Common myeloid progenitor, CD34-positive (primary cell): Measurements from ENCODE around the gene FOSL1.
A peak's percentile ranks its signal among the peaks of the same experiment; 100 is the strongest.

Source experiments
- CTCF ChIA-PET: fragments of 350-600 bp; sonication (Branson Sonifier 250); formaldehyde crosslinking; loops from one replicate; lab custom pipeline; 2021; ENCODE audit warnings: antibody characterized with exemption; lab: Charles Lee
- POLR2A ChIA-PET: fragments of 350-600 bp; sonication (Branson Sonifier 250); formaldehyde crosslinking; loops from one replicate; lab custom pipeline; 2021; ENCODE audit warnings: antibody characterized with exemption; lab: Charles Lee
- DNase-seq, 3 donors: peaks; one replicate each; pipeline versions ENCODE4 v3.0.0 to v3.0.0-alpha.2; 2013
- H3K27ac ChIP-seq, 2 experiments: 1 replicate in 1 of 2; 2 replicates in 1 of 2; pipeline ENCODE4 v1.7.0; 2013; ENCODE audit warnings: inconsistent platforms in 2 of 2, low read length in 2 of 2, mild to moderate bottlenecking in 2 of 2, low read depth in 1 of 2, moderate library complexity in 1 of 2; ENCODE audit not compliant: severe bottlenecking in 2 of 2, insufficient read depth in 1 of 2, poor library complexity in 1 of 2
- H3K27me3 ChIP-seq, 5 experiments: replicated peaks in 2 of 5; 1 replicate in 3 of 5; 2 replicates in 2 of 5; pipeline versions ENCODE4 v1.6.1 to v1.7.0; 2013; ENCODE audit warnings: low read length in 4 of 5, mild to moderate bottlenecking in 2 of 5, moderate library complexity in 2 of 5, inconsistent platforms in 1 of 5; ENCODE audit not compliant: insufficient read depth in 5 of 5, control insufficient read depth in 4 of 5
- H3K36me3 ChIP-seq, 4 experiments: 1 replicate in 2 of 4; 2 replicates in 2 of 4; pipeline versions ENCODE4 v1.6.1 to v1.7.0; 2013; ENCODE audit warnings: low read length in 3 of 4, control low read depth in 1 of 4, mild to moderate bottlenecking in 1 of 4; ENCODE audit not compliant: control insufficient read depth in 4 of 4, insufficient read depth in 4 of 4
- H3K4me1 ChIP-seq, 4 experiments: 1 replicate in 3 of 4; 2 replicates in 1 of 4; pipeline versions ENCODE4 v1.6.1 to v1.7.1; 2013; ENCODE audit warnings: low read length in 3 of 4, mild to moderate bottlenecking in 3 of 4, control low read depth in 1 of 4, inconsistent platforms in 1 of 4, moderate library complexity in 1 of 4; ENCODE audit not compliant: control insufficient read depth in 4 of 4, insufficient read depth in 4 of 4; ENCODE audit errors: control extremely low read depth in 1 of 4
- H3K4me3 ChIP-seq, 7 experiments: 1 replicate in 4 of 7; 2 replicates in 3 of 7; pipeline versions ENCODE4 v1.5.1 to v1.7.0; 2013; ENCODE audit warnings: mild to moderate bottlenecking in 7 of 7, low read length in 6 of 7, moderate library complexity in 6 of 7, inconsistent platforms in 2 of 7, low read depth in 2 of 7, control low read depth in 1 of 7; ENCODE audit not compliant: insufficient read depth in 4 of 7, control insufficient read depth in 1 of 7; ENCODE audit errors: extremely low read depth in 1 of 7
- H3K9me3 ChIP-seq, 5 experiments: 1 replicate in 4 of 5; 2 replicates in 1 of 5; pipeline versions ENCODE4 v1.6.1 to v1.7.1; 2013; ENCODE audit warnings: low read length in 4 of 5, mild to moderate bottlenecking in 2 of 5, inconsistent platforms in 1 of 5, low read depth in 1 of 5, moderate library complexity in 1 of 5; ENCODE audit not compliant: control insufficient read depth in 4 of 5, insufficient read depth in 2 of 5; ENCODE audit errors: control extremely low read depth in 1 of 5
- WGBS: methylation state at CpG from one replicate; pipeline ENCODE4 v1.1.5; 2013; ENCODE audit not compliant: insufficient coverage; 5-methylcytosine and 5-hydroxymethylcytosine counted together

Gene FOSL1

DNA sequence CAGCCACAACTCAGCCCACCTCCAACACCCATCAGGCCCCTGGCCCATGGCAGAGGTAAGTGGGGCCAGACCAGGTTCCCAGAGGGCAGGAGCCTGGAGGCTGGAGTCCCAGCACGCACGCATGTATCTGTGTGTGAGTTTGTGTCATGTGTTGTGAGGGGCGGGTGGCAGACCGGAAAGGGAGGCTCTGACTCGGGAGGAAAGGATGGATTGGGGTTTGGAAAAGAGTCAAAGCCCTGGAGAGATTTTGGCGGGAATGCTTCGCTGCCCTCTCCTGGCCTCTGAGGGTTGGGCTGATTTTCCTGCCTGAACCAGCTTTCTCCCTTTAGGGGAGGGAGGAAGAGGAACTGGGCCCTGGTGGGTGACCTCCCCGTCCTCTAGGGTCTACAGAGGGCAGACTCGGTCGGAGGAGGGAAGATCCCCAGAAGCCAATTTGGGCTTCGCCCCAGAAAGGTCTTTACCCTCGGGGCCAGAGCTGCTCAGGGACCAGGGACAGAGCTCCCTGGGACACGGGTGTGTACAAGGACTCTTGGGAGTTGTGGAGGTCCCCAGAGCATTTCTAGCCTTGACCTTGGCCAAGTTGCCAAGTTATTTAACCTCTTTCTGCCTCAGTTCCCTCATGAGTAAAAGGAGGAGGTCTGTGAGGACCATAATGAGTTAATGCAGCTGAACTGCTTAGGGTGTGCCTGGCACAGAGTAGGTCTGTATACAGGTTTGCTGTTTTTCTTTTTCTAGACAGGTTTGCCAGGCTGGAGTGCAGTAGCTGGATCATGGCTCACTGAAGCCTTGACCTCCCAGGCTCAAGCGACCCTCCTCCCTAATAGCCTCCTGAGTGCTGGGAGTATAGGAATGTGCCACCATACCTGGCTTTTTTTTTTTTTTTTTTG, 11.7 kb upstream of the FOSL1 start:
- DNase-seq = no peak
- no peak overlapping the region for H3K27ac ChIP-seq
- H3K4me1 ChIP-seq = peaks cover 0 to 34% (median 27%) of the 10 kb centered on the region in 4 experiments

GRCh38 chr11:65907878-65908277, 7.7 kb upstream of the FOSL1 start:
- H3K9me3 ChIP-seq = no peaks in the 10 kb centered on the region
- no peaks in the 10 kb centered on the region for H3K27me3 ChIP-seq
- WGBS = 98% methylated on average over 5 of the region's 6 CpGs
- H3K4me1 ChIP-seq = peaks cover 0 to 22% (median 18%) of the 10 kb centered on the region in 4 experiments
- POLR2A ChIA-PET = no interaction called here
- no peak overlapping the region for H3K27ac ChIP-seq
- H3K4me3 ChIP-seq = no peak overlapping the region
- H3K36me3 ChIP-seq = no peaks in the 10 kb centered on the region
- no peak for DNase-seq
- CTCF ChIA-PET = interaction anchor here (1.2 to 1.6 kb wide), 2 partner anchors 10 to 25 kb away, joined by 3 to 4 read pairs; no protein-coding TSS in a partner anchor

More for the DNA sequence above, 11.7 kb upstream of the FOSL1 start:
- no peak overlapping the region for H3K4me3 ChIP-seq
- 22% methylated on average over 13 of the region's 14 CpGs for WGBS
- H3K9me3 ChIP-seq = no peaks in the 10 kb centered on the region
- H3K36me3 ChIP-seq = peaks cover 0 to 1% (median 0%) of the 10 kb centered on the region in 4 experiments
- ChIA-PET CTCF (interaction anchor here (0.6 to 5.1 kb wide), 7 partner anchors 11 to 318 kb away, joined by 3 to 30 read pairs (median 3); partner anchors contain the start of genes CCDC85B, FIBP and FOSL1), POLR2A (interaction anchor here (1.4 kb wide), 1 partner anchor 12 kb away, joined by 5 read pairs; the partner anchor contains the start of gene FOSL1)
- H3K27me3 ChIP-seq = no peaks in the 10 kb centered on the region

GRCh38 chr11:65906602-65907001, 6.4 kb upstream of the FOSL1 start:
- 94% methylated on average over 3 of the region's 5 CpGs for WGBS

DNA sequence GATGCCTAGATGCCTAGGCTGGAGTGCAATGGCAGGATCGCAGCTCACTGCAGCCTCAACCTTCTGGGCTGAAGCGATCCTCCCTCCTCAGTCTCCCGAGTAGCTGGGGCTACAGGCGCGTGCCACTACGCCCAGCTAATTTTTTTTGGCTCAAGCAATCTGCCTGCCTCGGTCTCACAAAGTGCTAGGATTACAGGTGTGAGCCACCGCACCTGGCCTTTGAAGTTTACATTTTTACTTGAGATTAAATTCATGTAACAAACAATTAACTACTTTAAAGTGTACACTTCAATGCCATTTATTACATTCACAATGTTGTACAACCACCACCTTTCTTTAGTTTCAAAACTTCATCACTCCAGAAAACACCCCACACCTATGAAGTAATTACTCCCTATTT, 3.5 kb upstream of the FOSL1 start:
- POLR2A ChIA-PET = no interaction called here
- H3K9me3 ChIP-seq = no peaks in the 10 kb centered on the region
- CTCF ChIA-PET = interaction anchor here (1.2 to 4.8 kb wide), 5 partner anchors 7 to 88 kb away, joined by 3 to 40 read pairs (median 5); partner anchors contain the start of gene CCDC85B
- H3K27ac ChIP-seq = peak overlapping the region in 1 of 2 experiments; percentile 47
- no peaks in the 10 kb centered on the region for H3K36me3 ChIP-seq
- H3K4me1 ChIP-seq = peaks cover 0 to 43% (median 33%) of the 10 kb centered on the region in 4 experiments
- WGBS = 90% methylated on average over 7 of the region's 8 CpGs
- no peak overlapping the region for H3K4me3 ChIP-seq
- H3K27me3 ChIP-seq = no peaks in the 10 kb centered on the region
- DNase-seq = no peak

More at GRCh38 chr11:65906602-65907001, 6.4 kb upstream of the FOSL1 start:
- H3K27ac ChIP-seq = no peak overlapping the region
- CTCF ChIA-PET = interaction anchor here (0.6 to 1.6 kb wide), 3 partner anchors 21 to 82 kb away, joined by 3 read pairs; no protein-coding TSS in a partner anchor
- H3K27me3 ChIP-seq = no peaks in the 10 kb centered on the region
- POLR2A ChIA-PET = interaction anchor here (0.5 kb wide), 1 partner anchor 20 kb away, joined by 7 read pairs; no protein-coding TSS in a partner anchor
- H3K4me3 ChIP-seq = no peak overlapping the region
- no peaks in the 10 kb centered on the region for H3K36me3 ChIP-seq
- no peak for DNase-seq
- H3K4me1 ChIP-seq = peaks cover 0 to 26% (median 21%) of the 10 kb centered on the region in 4 experiments
- H3K9me3 ChIP-seq = no peaks in the 10 kb centered on the region

- 15% methylated on average over 4 of the region's 5 CpGs for WGBS
- Histone ChIP-seq H3K9me3 (no peaks in the 10 kb centered on the region), H3K4me3 (no peak overlapping the region), H3K36me3 (no peaks in the 10 kb centered on the region), H3K27ac (peak overlapping the region in 1 of 2 experiments; percentile 47), H3K27me3 (no peaks in the 10 kb centered on the region), H3K4me1 (peaks cover 0 to 48% (median 39%) of the 10 kb centered on the region in 4 experiments)
- POLR2A ChIA-PET = interaction anchor here (0.8 to 5.5 kb wide), 2 partner anchors 12 to 29 kb away, joined by 3 to 33 read pairs; partner anchors contain the start of gene CCDC85B
- DNase-seq = no peak
- CTCF ChIA-PET = interaction anchor here (1.2 to 4.8 kb wide), 5 partner anchors 8 to 87 kb away, joined by 3 to 40 read pairs (median 5); partner anchors contain the start of gene CCDC85B
These were observed 2.9 kb upstream of the FOSL1 start for GRCh38 chr11:65903068-65903481.

GRCh38 chr11:65900899-65901180, 652 bp upstream of the FOSL1 start:
- H3K4me1 ChIP-seq = peaks cover 0 to 48% (median 39%) of the 10 kb centered on the region in 4 experiments

More at GRCh38 chr11:65900899-65901180, 652 bp upstream of the FOSL1 start:
- H3K9me3 ChIP-seq = no peaks in the 10 kb centered on the region
- H3K27me3 ChIP-seq = no peaks in the 10 kb centered on the region
- ChIA-PET POLR2A (interaction anchor here (0.6 to 5.5 kb wide), 10 partner anchors 10 to 219 kb away, joined by 3 to 33 read pairs (median 4); partner anchors contain the start of genes C11orf68 and CCDC85B), CTCF (interaction anchor here (0.9 to 4.8 kb wide), 12 partner anchors 10 to 87 kb away, joined by 3 to 40 read pairs (median 4); partner anchors contain the start of genes C11orf68 and CCDC85B)
- H3K36me3 ChIP-seq = peaks cover 0 to 9% (median 0%) of the 10 kb centered on the region in 4 experiments
- no CpG with 5 or more reads among the region's 11 CpGs for WGBS
- DNase-seq = no peak
- peak overlapping the region in 3 of 7 experiments; percentile 74 to 89 (median 77) for H3K4me3 ChIP-seq
- H3K27ac ChIP-seq = no peak overlapping the region
